Stomach (tissue), 9 donors: Measurements from ENCODE around the gene RBMS3. TPM values are rescaled to one million over a fixed set of nuclear protein-coding genes. Genes with fewer than 3 reads are reported as not detected.

Experiments used
- DNase-seq, 2 donors: peaks; one replicate each; pipeline versions ENCODE4 v3.0.0 to v3.0.0-alpha.2; 2013 to 2019
- H3K27ac ChIP-seq, 5 donors: fragments of 200-600 bp in 4 of 5; sonication (generic) in 4 of 5; one replicate each; pipeline ENCODE4 v1.5.1; 2013 to 2019; ENCODE audit warnings: mild to moderate bottlenecking in 1 of 5, moderate library complexity in 1 of 5
- H3K27me3 ChIP-seq, 3 donors: fragments of 200-600 bp; sonication (generic); one replicate each; pipeline ENCODE4 v1.5.1; 2017 to 2019; ENCODE audit warnings: mixed run types in 1 of 3
- H3K36me3 ChIP-seq, 4 donors: fragments of 200-600 bp; sonication (generic); 1 replicate in 3 of 4; 2 replicates in 1 of 4; pipeline ENCODE4 v1.5.1; 2016 to 2019
- H3K4me1 ChIP-seq, 4 donors: fragments of 200-600 bp; sonication (generic); one replicate each; pipeline ENCODE4 v1.5.1; 2016 to 2019
- H3K4me3 ChIP-seq, 4 donors: fragments of 200-600 bp; sonication (generic) in 3 of 4; one replicate each; pipeline ENCODE4 v1.5.1; 2016 to 2019; ENCODE audit warnings: mild to moderate bottlenecking in 1 of 4
- H3K9me3 ChIP-seq, 4 donors: fragments of 200-600 bp; sonication (generic); one replicate each; pipeline ENCODE4 v1.5.1; 2016 to 2019
- EP300 ChIP-seq: sonication (generic); formaldehyde crosslinking; IDR thresholded peaks from one replicate; pipeline ENCODE4 v1.6.1; 2017; ENCODE audit warnings: antibody characterized with exemption
- POLR2A ChIP-seq, 4 donors: fragments of 450-650 bp; IDR thresholded peaks; one replicate each; pipeline ENCODE4 v1.6.1; 2016; ENCODE audit warnings: antibody characterized with exemption in 4 of 4, control low read depth in 2 of 4, mild to moderate bottlenecking in 1 of 4, moderate library complexity in 1 of 4
- POLR2AphosphoS5 ChIP-seq, 3 donors: sonication (generic); formaldehyde crosslinking; IDR thresholded peaks; one replicate each; pipeline ENCODE4 v1.6.1; 2016; ENCODE audit warnings: antibody characterized with exemption in 3 of 3
- WGBS, 5 donors: extraction: QIAGEN DNeasy Blood & Tissue Kit in 3 of 5; methylation state at CpG; one replicate each; pipeline versions ENCODE4 v1.1.5 to v1.1.7; 2013 to 2018; 5-methylcytosine and 5-hydroxymethylcytosine counted together
- intact Hi-C: fragments of 100-400 bp; cut with DNase I; formaldehyde crosslinking; loops from one replicate; pipeline ENCODE4 v1.15.1; 2023; ENCODE audit warnings: low total_unique reads
- polyA plus RNA-seq, 3 donors: library from polyadenylated mRNA; stranded (reverse); fragments of 200-250 nt; gene quantifications; one replicate each; pipeline ENCODE4 v1.2.3, GENCODE V29; 2013
- total RNA-seq, 5 donors: library from RNA; depleted of rRNA; stranded (reverse); fragments of >200 nt; gene quantifications; one replicate each; pipeline versions ENCODE4 v1.1.0 to v1.2.3, GENCODE V29; 2014 to 2016
- TF ChIP-seq, protein P1 (sequence below), 7 experiments: fragments of 450-650 bp in 4 of 7; fragments of 200-600 bp in 3 of 7; sonication (generic) in 3 of 7; IDR thresholded peaks; one replicate each; pipeline ENCODE4 v1.5.1; 2016 to 2019; ENCODE audit warnings: antibody characterized with exemption in 7 of 7, control low read depth in 2 of 7, mild to moderate bottlenecking in 1 of 7
- donor health status: healthy with polysubstance abuse.
- donor health status: Bipolar disorder and iron deficiency.
- donor health status: healthy.

RBMS3 gene
- total and polyA plus RNA-seq, 8 donors, result 2.0 to 103 (median 16.0) TPM

- DNase-seq, result no peak
- no peaks in the 10 kb centered on the region for H3K9me3 ChIP-seq
- WGBS, 5 donors, result 95 to 100% (median 100%) methylated on average over 1 of the region's 1 CpG
- no peak overlapping the region for H3K4me3 ChIP-seq
- no peaks in the 10 kb centered on the region for H3K36me3 ChIP-seq
- H3K4me1 ChIP-seq, result no peaks in the 10 kb centered on the region
- no peak overlapping the region for H3K27ac ChIP-seq
- intact Hi-C loops, result no loop called here
- TF ChIP-seq POLR2AphosphoS5 (IDR thresholded peaks at IDR 0.05) (no peak), POLR2A (IDR thresholded peaks at IDR 0.05) (no peak), EP300 (no peak)
- TF ChIP-seq, protein P1, sequence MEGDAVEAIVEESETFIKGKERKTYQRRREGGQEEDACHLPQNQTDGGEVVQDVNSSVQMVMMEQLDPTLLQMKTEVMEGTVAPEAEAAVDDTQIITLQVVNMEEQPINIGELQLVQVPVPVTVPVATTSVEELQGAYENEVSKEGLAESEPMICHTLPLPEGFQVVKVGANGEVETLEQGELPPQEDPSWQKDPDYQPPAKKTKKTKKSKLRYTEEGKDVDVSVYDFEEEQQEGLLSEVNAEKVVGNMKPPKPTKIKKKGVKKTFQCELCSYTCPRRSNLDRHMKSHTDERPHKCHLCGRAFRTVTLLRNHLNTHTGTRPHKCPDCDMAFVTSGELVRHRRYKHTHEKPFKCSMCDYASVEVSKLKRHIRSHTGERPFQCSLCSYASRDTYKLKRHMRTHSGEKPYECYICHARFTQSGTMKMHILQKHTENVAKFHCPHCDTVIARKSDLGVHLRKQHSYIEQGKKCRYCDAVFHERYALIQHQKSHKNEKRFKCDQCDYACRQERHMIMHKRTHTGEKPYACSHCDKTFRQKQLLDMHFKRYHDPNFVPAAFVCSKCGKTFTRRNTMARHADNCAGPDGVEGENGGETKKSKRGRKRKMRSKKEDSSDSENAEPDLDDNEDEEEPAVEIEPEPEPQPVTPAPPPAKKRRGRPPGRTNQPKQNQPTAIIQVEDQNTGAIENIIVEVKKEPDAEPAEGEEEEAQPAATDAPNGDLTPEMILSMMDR (IDR thresholded peaks at IDR 0.05), result no peak
- no peaks in the 10 kb centered on the region for H3K27me3 ChIP-seq
Measured at GRCh38 chr3:30006111-30006510, 725.2 kb downstream of the RBMS3 start.

GRCh38 chr3:30007668-30008067 is 726.8 kb downstream of the RBMS3 start:
- no peak overlapping the region for H3K4me3 ChIP-seq
- H3K4me1 ChIP-seq, result no peaks in the 10 kb centered on the region
- intact Hi-C loops, result no loop called here
- H3K36me3 ChIP-seq, result no peaks in the 10 kb centered on the region
- no peaks in the 10 kb centered on the region for H3K9me3 ChIP-seq
- no peak overlapping the region for H3K27ac ChIP-seq
- no peaks in the 10 kb centered on the region for H3K27me3 ChIP-seq
- no peak for TF ChIP-seq POLR2AphosphoS5 (IDR thresholded peaks at IDR 0.05)
- TF ChIP-seq POLR2A (IDR thresholded peaks at IDR 0.05), result no peak
- TF ChIP-seq, protein P1 (IDR thresholded peaks at IDR 0.05), result no peak
- TF ChIP-seq EP300, result no peak
- DNase-seq, result no peak
- 83 to 89% (median 87%) methylated on average over 1 of the region's 1 CpG for WGBS, 5 donors

- H3K4me1 ChIP-seq, result no peaks in the 10 kb centered on the region
- no peak for TF ChIP-seq POLR2A (IDR thresholded peaks at IDR 0.05)
- TF ChIP-seq EP300, result no peak
- TF ChIP-seq, protein P1 (IDR thresholded peaks at IDR 0.05), result no peak
- TF ChIP-seq POLR2AphosphoS5 (IDR thresholded peaks at IDR 0.05), result no peak
- H3K4me3 ChIP-seq, result no peak overlapping the region
- H3K27me3 ChIP-seq, result no peaks in the 10 kb centered on the region
- no peaks in the 10 kb centered on the region for H3K36me3 ChIP-seq
- intact Hi-C loops, result no loop called here
- no peak for DNase-seq
- no peaks in the 10 kb centered on the region for H3K9me3 ChIP-seq
- no peak overlapping the region for H3K27ac ChIP-seq
- 82 to 88% (median 86%) methylated on average over 4 of the region's 4 CpGs for WGBS, 5 donors
Measured at GRCh38 chr3:30011237-30011803, 730.4 kb downstream of the RBMS3 start.

- Histone ChIP-seq H3K4me3 (no peak overlapping the region), H3K27ac (no peak overlapping the region), H3K36me3 (no peaks in the 10 kb centered on the region), H3K4me1 (no peaks in the 10 kb centered on the region), H3K9me3 (no peaks in the 10 kb centered on the region), H3K27me3 (no peaks in the 10 kb centered on the region)
- peak; percentile 81 to 85 for DNase-seq
- TF ChIP-seq POLR2A (IDR thresholded peaks at IDR 0.05) (no peak), EP300 (no peak), POLR2AphosphoS5 (IDR thresholded peaks at IDR 0.05) (no peak)
- TF ChIP-seq, protein P1 (IDR thresholded peaks at IDR 0.05), result peak in 5 of 7 experiments; percentile 29 to 65 (median 49)
- 0 to 3% (median 2%) methylated on average over 2 of the region's 2 CpGs for WGBS, 5 donors
- intact Hi-C loops, result no loop called here
Measured at GRCh38 chr3:30012941-30013543, 732.2 kb downstream of the RBMS3 start.
